ENCODE measurements around the gene TSPAN17.

GRCh38 chr5:176638437-176638836, 8.8 kb upstream of the TSPAN17 start:
- TF ChIP-seq TAF1 (IDR thresholded peaks at IDR 0.05; ENCODE audit: borderline replicate concordance, insufficient read depth, low read length) (no peak), POLR2AphosphoS5 (IDR thresholded peaks at IDR 0.05; ENCODE audit: low read depth, low read length) (no peak), REST (IDR thresholded peaks at IDR 0.05; ENCODE audit: insufficient read depth in 1 of 2, low read depth in 2 of 2, low read length in 2 of 2) (no peak)

Data from PFSK-1 (cell line).